HG03565 (cell line): ENCODE results near the gene MMP8.
"Not testable (repeated sequence)": the region's sequence is repeated elsewhere in the genome, so short reads cannot be mapped to it uniquely, and the experiment has no call there.

Experiments used
- ATAC-seq: cut with Tn5 transposase; IDR thresholded peaks from one replicate; pipeline ENCODE4 v1.9.1; 2021; ENCODE audit warnings: mild to moderate bottlenecking, moderate library complexity; ENCODE audit not compliant: unreplicated experiment

Gene MMP8, protein sequence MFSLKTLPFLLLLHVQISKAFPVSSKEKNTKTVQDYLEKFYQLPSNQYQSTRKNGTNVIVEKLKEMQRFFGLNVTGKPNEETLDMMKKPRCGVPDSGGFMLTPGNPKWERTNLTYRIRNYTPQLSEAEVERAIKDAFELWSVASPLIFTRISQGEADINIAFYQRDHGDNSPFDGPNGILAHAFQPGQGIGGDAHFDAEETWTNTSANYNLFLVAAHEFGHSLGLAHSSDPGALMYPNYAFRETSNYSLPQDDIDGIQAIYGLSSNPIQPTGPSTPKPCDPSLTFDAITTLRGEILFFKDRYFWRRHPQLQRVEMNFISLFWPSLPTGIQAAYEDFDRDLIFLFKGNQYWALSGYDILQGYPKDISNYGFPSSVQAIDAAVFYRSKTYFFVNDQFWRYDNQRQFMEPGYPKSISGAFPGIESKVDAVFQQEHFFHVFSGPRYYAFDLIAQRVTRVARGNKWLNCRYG

DNA sequence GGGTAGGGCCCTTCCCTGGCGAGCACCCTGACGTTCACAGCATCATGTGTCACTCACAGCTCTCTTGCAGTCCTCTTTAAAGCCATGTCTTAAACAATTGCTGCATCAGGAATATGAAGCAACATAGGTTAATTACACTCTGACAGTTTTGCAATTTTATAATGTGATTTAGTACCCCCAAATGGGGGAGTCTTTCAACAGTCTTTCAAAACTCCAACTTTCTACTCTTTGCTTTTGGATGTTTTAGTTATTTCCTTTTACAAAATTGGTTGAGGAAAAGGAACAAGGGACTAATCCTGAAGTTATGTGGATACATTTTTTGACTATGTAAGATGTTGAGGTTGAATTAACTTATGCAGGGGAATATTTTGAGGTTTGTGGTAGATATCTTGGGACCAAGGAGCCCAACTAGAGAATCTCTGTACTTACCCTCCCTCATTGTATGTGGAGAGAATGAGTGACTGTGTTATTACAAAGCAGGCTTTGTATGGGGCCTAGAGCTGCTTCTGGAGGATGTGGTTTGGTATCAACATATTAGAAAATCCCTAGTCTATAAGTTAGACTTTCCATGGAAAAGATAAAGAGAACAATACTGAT lies at the start of gene MMP8:
Gene MMP8, minus strand, starts transcription at position 51 of the 597 bp plus-strand sequence. CDS start 99 bp downstream, outside the sequence.
- no peak for ATAC-seq

DNA sequence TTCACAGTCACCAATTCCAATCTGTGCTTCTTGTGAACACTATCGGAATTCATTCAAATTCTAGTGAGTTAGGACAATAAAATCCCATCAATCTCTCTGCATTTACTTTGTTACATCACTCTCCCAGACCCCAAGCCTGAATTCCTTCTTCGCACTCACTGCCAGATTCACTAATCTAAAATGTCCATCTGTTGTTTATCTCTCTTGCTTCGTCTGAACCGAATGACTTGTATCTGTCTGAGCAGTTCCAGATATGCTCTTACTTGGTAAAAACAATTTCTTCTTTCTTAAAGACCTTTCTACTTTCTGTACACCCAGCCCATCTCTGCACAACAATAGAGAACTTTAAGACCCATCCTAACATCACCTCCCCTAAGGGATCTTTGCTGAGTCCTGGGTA lies 48.6 kb upstream of the MMP8 start:
- ATAC-seq = no peak

DNA sequence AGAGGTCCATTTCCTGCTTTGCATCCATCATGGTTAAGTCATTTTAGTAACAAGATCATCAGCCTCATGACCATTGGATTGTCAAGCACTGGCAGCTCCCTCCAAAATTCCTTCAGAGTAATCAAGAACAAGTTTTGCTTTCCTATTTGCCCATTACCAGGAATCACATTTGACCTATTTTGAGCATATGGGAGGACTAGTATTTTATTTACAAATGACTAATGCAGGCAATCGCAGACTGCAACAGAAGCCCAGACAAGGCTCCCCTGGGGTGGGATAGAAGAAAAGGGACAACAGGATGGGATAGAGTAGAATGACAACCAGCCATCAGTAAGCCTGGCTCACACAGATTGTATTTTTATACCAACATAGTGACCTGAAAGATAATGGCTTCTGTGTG lies 46.6 kb upstream of the MMP8 start:
- no peak for ATAC-seq

DNA sequence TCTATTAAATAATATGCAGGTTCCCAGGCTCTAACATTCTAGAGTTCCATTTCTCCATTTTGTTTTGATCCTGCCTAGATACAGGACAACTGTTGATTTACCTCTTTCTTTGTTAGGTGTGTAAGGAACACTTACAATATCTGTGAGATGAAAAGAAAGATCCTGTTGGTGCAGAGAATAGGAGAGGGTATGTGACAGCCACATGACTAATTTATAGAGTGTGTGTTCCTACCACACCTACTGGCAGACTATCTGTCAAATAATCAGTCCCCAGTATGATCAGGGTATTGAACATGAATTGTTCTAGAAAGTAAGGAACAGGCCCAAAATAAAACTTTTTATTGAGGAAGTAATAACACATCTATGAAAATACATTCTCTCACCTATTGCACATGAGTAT lies 45.4 kb upstream of the MMP8 start:
- no peak for ATAC-seq

DNA sequence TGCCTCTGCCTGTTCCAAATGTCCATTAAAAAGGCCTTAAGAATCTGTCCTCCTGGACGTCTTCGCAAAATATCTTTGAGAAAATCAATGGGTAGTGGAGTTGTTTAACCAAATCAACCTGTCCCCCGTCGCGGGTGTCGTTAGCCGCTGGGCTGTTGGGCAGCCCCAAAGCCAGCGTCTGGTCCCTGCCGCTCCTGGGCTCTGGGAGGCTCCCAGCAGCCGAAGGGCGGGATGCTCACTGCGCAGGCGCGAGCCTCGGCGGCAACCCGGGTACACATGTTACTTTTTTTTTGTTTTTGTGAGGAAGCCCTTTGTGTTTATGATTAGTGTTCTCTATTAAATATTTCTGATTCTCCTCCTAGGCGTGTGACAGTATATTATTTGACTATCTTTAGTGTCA lies 43.0 kb upstream of the MMP8 start:
- ATAC-seq = no peak

DNA sequence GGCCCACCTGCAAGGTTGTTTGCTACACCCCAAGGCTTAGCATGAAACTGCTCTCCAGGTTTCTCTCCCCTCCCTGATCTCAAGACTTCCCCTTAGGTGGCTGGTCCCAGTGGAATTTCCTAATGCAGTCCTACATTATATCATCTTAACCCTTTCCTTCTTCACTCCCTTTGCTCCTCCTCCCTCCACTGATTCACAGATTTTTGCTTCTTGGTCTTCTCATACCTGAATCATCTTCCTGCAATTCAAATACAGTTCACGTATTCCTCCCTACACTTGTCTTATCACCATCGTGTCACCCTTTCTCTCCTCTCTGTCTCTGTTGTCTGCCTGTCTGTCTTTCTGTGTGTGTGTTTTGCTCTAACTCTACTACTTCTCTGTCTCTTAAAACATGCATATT lies 38.7 kb upstream of the MMP8 start:
- no peak for ATAC-seq

DNA sequence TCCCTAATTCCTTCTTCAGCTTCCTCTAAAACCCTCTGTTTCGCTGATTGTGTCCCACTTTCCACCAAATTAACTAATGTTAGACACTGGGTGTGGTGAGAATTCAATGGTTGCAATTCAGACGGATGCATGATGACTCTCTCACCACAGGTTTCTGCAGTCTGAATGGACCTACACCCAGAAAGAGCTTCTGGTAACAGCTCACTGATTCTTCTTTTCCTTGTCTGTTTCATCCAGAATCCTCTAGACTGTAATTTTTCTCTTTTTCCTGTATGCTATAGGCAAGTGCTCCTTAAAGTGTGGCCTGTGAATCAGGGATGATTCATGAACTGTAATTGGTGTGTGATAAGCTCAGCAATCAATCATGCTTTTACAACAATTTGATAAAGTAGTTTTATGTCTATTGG lies 37.6 kb upstream of the MMP8 start:
- ATAC-seq = no peak

DNA sequence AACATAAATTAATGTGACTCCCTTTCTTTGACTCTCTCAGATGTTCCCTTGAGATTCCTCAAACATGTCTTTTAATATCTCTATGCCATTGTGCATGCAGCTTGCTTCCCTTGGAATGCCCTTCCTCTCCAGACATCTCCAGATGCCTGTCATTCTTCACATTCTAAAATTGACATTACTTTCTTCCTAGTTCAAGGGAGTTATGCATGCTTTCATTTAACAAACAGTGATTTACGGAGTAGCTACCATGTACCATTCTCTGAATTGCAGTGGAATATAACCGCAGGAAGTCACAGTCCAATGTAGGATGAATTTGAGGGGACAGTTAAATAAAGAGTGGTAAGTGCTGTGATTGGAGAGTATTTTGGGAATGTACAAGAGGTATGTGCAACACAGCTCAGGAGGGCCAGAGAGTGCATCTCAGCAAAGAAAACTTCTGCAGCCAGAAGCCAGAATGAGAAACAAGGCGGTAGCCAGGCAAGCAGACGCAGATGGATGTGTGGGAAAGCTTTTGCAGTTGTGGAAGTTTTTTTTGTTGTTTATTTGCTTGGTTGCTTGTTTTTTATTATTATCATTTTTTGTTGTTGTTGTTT lies 37.0 kb upstream of the MMP8 start:
- no peak for ATAC-seq

DNA sequence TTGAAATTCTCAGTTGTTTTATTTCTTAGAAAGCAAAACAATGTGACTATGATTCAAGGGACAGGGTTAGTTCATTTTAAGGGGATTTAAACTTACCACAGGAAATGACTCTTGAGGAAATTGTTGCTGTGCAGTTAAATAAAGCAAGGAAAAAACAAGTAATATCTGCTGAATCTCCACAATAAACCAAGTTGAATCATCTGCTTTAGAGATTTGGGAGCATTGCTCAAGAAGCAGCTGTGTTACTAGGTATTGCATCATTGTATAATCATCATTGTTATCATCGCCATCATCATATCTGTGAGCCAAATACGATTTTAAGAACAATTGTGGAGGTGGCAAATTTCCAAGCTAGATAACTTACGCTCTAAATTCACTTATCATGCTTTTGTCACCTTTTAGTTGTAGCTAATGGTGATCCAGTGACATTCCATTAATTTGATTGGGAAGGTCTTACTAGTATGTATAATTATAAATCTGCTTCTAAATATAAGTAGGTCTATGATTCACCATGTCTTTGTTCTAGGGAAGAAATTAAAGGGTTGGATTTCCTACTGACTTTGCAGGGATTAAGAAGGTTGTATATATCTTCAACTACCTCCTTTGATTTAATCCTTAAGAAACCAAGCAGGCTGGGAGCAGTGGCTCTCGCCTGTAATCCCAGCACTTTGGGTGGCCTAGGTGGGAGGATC lies 35.7 kb upstream of the MMP8 start:
- ATAC-seq = no peak

DNA sequence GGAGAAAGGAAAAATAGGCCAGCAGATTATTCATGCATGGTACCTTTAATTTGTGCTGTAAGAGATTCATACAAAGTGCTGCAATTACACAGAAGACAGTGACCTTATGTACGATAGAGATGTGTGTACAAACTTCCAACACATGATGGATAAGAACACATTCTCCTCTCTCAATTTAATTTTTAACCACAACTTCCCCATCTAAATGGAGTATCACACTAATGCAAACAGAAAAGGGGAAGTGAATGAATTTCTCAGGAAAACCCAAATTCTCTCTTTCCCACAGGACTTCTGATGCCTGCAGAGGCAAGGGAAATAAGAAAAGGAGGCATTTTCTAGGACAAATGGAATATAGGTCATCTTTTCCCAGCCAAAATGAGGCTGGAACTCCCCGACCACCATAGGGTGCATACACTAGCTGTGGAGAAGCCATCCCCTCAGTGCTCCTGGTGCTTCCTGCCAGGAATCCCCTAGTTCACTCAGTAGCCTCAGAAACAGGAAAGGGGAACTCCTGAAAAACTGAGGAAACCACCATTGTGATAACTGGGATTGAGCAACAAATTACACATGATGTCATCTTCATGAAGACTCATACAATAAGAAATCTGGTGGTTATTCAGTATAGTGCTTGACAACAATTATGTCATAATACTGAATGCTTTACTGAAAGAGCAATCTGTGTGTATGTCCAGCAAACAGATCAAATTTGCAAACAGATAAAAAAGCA lies 33.2 kb upstream of the MMP8 start:
- ATAC-seq = no peak

DNA sequence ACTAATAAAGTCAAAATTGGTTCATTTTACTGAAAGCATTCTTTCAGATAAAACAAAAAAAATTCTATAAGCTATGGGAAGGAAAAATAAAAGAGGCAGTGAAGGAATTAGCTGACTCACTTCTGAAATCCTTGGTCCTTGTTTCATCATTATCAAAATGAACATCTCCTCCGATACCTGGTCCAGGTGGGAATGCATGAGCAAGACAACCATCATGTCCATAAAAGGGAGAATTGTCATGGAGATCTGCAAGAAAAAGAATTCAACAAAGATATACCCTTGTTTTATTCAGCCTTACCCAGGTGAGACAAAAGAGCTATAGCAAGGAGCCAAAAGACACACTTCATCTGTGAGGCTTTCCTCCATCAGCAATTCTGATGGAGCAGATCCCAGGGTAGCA lies 28.5 kb upstream of the MMP8 start:
- ATAC-seq = no peak

DNA sequence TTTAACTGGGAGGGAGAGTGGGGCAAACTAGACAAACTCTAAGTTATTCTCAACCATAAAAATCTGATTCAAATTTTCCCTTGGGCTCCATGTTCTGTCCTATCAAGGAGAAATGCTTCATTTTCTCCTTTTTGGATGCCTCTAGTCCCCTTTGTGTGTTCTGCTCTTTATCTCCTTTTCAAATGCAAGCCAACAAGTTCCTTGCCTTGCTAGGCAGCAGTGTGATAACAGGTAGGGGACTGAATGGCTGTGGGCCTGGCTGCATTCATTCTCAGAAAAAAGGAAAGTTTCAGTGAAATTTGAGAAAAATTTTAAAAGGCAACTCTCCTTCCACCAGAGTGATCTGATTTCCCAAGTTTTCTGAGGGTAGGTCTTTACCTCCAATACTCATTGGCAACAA lies 26.9 kb upstream of the MMP8 start:
- no peak for ATAC-seq

DNA sequence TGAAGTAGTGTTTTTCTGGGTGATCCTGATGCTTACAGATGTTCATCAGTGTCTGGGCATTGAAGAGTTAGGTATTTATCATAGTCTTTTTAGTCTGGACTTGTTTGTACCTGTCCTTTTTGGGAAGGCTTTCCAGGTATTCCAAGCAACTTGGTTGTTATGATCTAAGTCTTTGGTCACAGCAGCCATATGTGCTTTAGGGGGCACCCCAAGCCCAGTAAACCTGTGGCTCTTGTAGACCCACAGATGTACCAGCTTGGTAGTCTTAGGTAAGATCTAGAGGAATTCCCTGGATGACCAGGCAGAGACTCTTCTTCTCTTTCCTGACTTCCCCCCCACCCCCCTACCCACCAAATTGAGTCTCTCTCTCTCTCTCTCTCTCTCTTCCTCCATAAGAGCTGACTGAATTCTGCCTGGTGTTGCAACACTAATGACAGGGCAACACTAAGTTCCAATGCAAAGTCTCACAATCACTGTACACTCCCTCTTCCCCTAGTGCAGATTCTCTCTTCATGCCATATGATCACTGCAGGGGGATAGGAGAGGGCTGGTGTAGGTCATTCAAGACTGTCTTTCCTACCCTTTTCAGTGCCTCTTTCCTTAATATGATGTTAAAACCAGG lies 24.5 kb upstream of the MMP8 start:
- ATAC-seq = no peak

DNA sequence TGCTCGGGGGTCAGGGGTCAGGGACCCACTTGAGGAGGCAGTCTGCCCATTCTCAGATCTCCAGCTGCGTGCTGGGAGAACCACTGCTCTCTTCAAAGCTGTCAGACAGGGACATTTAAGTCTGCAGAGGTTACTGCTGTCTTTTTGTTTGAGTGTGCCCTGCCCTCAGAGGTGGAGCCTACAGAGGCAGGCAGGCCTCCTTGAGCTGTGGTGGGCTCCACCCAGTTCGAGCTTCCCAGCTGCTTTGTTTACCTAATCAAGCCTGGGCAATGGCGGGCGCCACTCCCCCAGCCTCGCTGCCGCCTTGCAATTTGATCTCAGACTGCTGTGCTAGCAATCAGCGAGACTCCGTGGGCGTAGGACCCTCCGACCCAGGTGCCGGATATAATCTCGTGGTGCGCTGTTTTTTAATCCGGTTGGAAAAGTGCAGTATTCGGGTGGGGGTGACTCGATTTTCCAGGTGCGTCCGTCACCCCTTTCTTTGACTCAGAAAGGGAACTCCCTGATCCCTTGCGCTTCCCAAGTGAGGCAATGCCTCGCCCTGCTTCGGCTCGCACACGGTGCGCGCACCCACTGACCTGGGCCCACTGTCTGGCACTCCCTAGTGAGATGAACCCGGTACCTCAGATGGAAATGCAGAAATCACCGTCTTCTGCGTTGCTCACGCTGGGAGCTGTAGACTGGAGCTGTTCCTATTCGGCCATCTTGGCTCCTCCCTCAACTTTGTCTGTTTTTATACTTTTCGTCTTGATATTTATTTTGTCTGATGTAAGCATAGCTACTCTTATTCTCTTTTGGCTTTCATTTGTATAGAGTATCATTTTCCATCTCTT lies 22.2 kb upstream of the MMP8 start:
- ATAC-seq = not testable (repeated sequence)

DNA sequence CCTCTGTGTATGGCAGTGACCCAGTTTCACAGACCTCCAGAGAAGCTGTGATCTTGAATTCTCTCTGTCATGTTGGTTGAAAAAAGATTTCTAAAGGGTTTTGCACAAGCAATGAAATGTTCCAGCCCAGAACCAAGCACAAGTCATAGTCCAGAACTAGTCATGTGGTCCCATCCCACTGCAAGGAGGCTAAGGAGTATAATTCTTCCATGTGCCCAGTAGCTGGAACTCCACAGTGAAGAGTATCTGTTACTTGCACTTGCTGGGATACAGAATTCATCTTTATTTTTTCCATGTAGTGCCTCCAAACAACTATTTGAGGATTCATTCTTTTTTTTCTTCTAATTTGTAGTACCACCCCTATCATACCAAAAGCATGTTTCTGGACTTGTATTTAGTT lies 9.9 kb upstream of the MMP8 start:
- no peak for ATAC-seq

DNA sequence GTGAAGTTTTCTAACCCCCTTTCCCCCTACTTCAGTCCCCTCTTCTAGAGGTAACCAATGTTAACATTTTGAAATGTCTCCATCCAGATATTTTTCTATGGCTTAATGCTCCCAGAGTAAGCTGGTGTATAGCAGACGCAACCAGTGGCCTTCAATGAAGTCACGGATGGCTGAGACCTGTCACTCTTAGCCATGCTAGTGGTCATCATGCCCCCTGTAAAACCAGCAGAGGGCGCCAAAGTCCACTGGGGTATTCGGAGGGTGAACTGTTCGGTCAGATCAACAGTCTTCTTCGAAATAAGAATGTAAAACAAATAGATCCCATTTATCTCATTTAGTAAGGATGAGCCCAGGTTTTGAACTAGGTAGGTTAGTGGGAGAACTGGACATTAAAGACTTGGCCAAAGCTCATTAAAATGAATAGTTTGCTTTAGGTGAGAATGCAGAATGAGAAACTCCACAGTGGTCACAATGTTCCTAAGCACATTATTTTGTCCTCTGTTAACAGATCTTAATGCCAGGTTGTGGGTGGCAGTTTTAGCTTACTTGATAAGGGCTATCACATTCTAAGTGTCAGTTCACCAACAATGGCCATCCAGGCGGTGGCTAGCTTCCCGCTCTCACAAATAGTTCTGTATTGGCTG lies 8.6 kb upstream of the MMP8 start:
- ATAC-seq = peak; percentile 90

DNA sequence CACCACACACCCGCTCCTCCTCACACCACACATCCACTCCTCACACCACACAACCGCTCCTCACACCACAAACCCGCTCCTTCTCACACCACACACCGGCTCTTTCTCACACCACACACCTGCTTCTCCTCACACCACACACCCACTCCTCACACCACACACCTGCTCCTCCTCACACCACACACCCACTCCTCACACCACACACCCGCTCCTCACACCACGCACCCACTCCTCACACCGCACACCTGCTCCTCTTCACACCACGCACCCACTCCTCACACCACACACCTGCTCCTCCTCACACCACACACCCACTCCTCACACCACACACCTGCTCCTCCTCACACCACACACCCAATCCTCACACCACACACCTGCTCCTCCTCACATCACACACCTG lies 6.2 kb upstream of the MMP8 start:
- ATAC-seq = not testable (repeated sequence)

DNA sequence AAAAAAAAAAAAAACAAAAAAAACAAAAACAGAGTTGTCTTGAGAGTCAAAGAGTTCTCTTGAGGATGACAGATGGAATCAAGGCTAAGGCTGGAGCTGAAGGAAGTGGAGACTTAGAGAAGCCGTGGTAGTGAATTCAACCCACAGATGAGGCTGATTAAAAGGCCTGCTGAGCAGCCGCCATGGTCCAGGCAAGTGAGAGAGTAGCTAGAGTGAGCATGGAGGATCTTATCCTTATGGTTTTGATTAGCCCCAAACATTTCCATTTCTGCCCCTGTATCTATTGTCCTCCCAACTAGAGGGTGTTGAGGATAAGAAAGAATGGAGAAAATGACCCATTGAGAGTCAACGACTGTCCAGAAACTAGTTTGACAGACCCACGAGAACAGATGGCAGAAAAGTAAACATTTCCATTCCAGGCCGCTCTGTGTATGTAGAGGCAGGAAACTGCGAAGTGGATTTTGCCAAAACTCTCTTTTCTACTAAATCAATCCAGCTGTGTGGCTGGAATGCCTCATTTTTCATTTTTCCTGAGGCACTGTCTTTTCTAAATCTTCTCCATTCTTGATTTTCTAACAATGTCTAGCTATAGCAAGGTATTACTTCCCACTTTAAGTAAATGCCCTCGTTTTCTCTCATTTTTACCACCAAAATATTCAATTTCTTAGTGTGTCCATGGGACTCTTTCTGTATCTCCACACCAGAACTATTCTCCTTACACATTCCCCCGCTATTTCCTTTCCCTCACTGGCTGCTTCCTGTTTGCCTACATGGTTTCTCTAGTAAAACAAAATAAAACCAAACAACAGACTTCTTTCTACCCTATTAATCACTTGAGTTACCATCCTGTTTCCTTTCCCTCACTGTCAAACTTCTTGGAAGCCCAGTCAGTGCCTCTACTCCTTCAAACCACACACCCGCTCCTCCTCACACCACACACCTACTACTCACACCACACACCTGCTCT lies 5.4 kb upstream of the MMP8 start:
- ATAC-seq = no peak
